OCI-LY3 (cell line): ENCODE data around the gene RGCC.

Source experiments
- H2AFZ ChIP-seq: fragments of 200-600, 300-600 bp; shearing (Covaris generic); 2 replicates; pipeline ENCODE4 v1.6.0; 2014; ENCODE audit warnings: antibody characterized with exemption, low read depth, low read length
- H3K27ac ChIP-seq: fragments of 200-600, 300-600 bp; sonication (generic); 2 replicates; pipeline ENCODE4 v1.5.1; 2014; ENCODE audit warnings: mild to moderate bottlenecking, low read length, moderate library complexity, mixed read lengths
- H3K27me3 ChIP-seq: fragments of 200-600, 300-600 bp; sonication (generic); 2 replicates; pipeline ENCODE4 v1.6.1; 2014; ENCODE audit warnings: low read depth, low read length, mixed read lengths
- H3K36me3 ChIP-seq: fragments of 200-600, 300-600 bp; sonication (generic); replicated peaks from 2 replicates; pipeline ENCODE3; 2014; ENCODE audit warnings: low read depth, low read length, mixed read lengths
- H3K4me1 ChIP-seq: fragments of 300-600, 200-600 bp; sonication (generic); 2 replicates; pipeline ENCODE4 v1.6.1; 2014; ENCODE audit warnings: low read length, mixed read lengths
- H3K4me2 ChIP-seq: fragments of 200-600, 300-600 bp; sonication (generic); 2 replicates; pipeline ENCODE4 v1.6.1; 2014; ENCODE audit warnings: low read length, mixed read lengths
- H3K4me3 ChIP-seq: fragments of 300-600, 200-600 bp; sonication (generic); 2 replicates; pipeline ENCODE4 v1.5.1; 2014; ENCODE audit warnings: antibody characterized with exemption, mild to moderate bottlenecking, low read length, moderate library complexity
- H3K79me2 ChIP-seq: fragments of 300-600, 200-600 bp; shearing (Covaris generic); 2 replicates; pipeline ENCODE4 v1.6.1; 2014; ENCODE audit warnings: mild to moderate bottlenecking, low read length, mixed read lengths
- H3K9ac ChIP-seq: fragments of 300-600, 200-600 bp; shearing (Covaris generic); 2 replicates; pipeline ENCODE4 v1.6.0; 2014; ENCODE audit warnings: mild to moderate bottlenecking, low read length, moderate library complexity
- H3K9me3 ChIP-seq: fragments of 200-600, 300-600 bp; shearing (Covaris generic); 2 replicates; pipeline ENCODE4 v1.6.1; 2014; ENCODE audit warnings: low read length, mixed read lengths; ENCODE audit not compliant: insufficient read depth
- H4K20me1 ChIP-seq: fragments of 200-600, 300-600 bp; sonication (generic); 2 replicates; pipeline ENCODE4 v1.6.1; 2016; ENCODE audit warnings: low read length, mixed read lengths; ENCODE audit not compliant: insufficient read depth
- CTCF ChIP-seq: fragments of 200-600, 300-600 bp; sonication (generic); IDR thresholded peaks from 2 replicates; pipeline ENCODE4 v1.5.1; 2014; ENCODE audit warnings: antibody characterized with exemption, low read length, low read depth
- EZH2phosphoT487 ChIP-seq: fragments of 200-600 bp; shearing (Covaris generic); IDR thresholded peaks from 2 replicates; pipeline ENCODE4 v1.6.1; 2018; ENCODE audit warnings: antibody characterized with exemption, mixed run types, low read depth

Gene RGCC

GRCh38 chr13:41411060-41411459 is 46.3 kb upstream of the RGCC start:
- Histone ChIP-seq H3K4me3 (no peak overlapping the region), H3K4me1 (no peaks in the 10 kb centered on the region), H4K20me1 (no peaks in the 10 kb centered on the region), H3K9me3 (no peaks in the 10 kb centered on the region), H3K27me3 (peaks cover 10% of the 10 kb centered on the region; the same call in 1 of the 2 replicates), H3K27ac (no peak overlapping the region), H3K79me2 (no peaks in the 10 kb centered on the region), H3K36me3 (no peaks in the 10 kb centered on the region), H2AFZ (no peak overlapping the region), H3K9ac (no peak overlapping the region), H3K4me2 (no peak overlapping the region)
- TF ChIP-seq EZH2phosphoT487 (no peak), CTCF (no peak)

- no peak overlapping the region for H3K4me3 ChIP-seq
Measured at GRCh38 chr13:41411522-41411921, 45.8 kb upstream of the RGCC start.

GRCh38 chr13:41413872-41414271 is 43.5 kb upstream of the RGCC start:
- H3K9ac ChIP-seq: no peak overlapping the region
- no peaks in the 10 kb centered on the region for H3K36me3 ChIP-seq
- H3K4me3 ChIP-seq: no peak overlapping the region
- TF ChIP-seq CTCF: no peak
- no peak for TF ChIP-seq EZH2phosphoT487
- no peaks in the 10 kb centered on the region for H3K27me3 ChIP-seq
- no peak overlapping the region for H3K4me2 ChIP-seq
- no peak overlapping the region for H3K27ac ChIP-seq
- H2AFZ ChIP-seq: no peak overlapping the region
- no peaks in the 10 kb centered on the region for H3K79me2 ChIP-seq
- H3K4me1 ChIP-seq: no peaks in the 10 kb centered on the region
- no peaks in the 10 kb centered on the region for H4K20me1 ChIP-seq
- no peaks in the 10 kb centered on the region for H3K9me3 ChIP-seq

More at GRCh38 chr13:41411522-41411921, 45.8 kb upstream of the RGCC start:
- TF ChIP-seq EZH2phosphoT487 (no peak), CTCF (peak; percentile 50)
- H3K4me2 ChIP-seq: no peak overlapping the region
- H3K27ac ChIP-seq: no peak overlapping the region
- H3K9ac ChIP-seq: no peak overlapping the region
- H3K9me3 ChIP-seq: no peaks in the 10 kb centered on the region
- H3K36me3 ChIP-seq: no peaks in the 10 kb centered on the region
- H3K4me1 ChIP-seq: no peaks in the 10 kb centered on the region
- peaks cover 8% of the 10 kb centered on the region; the same call in 1 of the 2 replicates for H3K27me3 ChIP-seq
- no peak overlapping the region for H2AFZ ChIP-seq
- H3K79me2 ChIP-seq: no peaks in the 10 kb centered on the region
- H4K20me1 ChIP-seq: no peaks in the 10 kb centered on the region

- H4K20me1 ChIP-seq: no peaks in the 10 kb centered on the region
- H3K27me3 ChIP-seq: no peaks in the 10 kb centered on the region
- H3K4me1 ChIP-seq: peaks cover 3% of the 10 kb centered on the region; the same call in 1 of the 2 replicates
- H3K27ac ChIP-seq: no peak overlapping the region
- no peaks in the 10 kb centered on the region for H3K9me3 ChIP-seq
- H3K4me3 ChIP-seq: no peak overlapping the region
- H3K79me2 ChIP-seq: no peaks in the 10 kb centered on the region
- no peak overlapping the region for H3K9ac ChIP-seq
- no peak for TF ChIP-seq CTCF
- TF ChIP-seq EZH2phosphoT487: no peak
- H2AFZ ChIP-seq: no peak overlapping the region
- no peak overlapping the region for H3K4me2 ChIP-seq
- no peaks in the 10 kb centered on the region for H3K36me3 ChIP-seq
Measured at GRCh38 chr13:41416276-41416675, 41.1 kb upstream of the RGCC start.
